Measurements from ENCODE around the gene H6PD.

The H6PD gene

DNA sequence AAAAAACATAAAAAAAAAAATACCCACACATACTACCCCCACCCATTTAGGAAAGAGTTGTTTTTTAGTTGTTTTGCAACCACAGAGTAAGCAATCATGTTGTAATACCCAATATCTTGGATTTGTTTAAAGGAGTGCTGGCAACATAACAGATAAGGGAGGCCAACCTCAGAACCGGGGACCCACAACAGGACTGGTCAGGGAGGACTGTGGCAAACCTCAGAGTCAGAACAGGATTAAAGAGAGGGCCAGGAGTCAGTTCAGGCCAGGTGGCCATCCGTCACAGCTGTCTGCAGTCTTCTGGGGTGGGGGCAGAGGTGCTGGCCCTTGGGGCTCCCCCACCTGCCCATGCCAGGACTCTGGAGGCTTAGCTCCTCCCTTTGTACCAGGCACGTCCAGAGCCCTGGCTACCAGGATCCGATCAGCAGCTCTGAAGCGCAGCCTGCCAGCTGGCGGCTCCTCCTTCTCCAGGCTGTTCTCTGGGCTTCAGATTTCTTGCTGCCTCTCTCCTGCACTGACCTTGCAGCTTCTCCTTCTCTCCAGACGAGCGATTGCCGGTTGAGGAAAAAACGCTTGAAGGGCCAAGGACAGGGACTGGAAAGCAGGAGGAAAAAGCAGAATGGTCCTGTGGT, 7.9 kb downstream of the H6PD start:
- no peak for DNase-seq

- no peak for DNase-seq
Measured at GRCh38 chr1:9243066-9243739, 8.6 kb downstream of the H6PD start.

- no peak for DNase-seq
Measured at GRCh38 chr1:9244501-9245229, 10.1 kb downstream of the H6PD start.

DNA sequence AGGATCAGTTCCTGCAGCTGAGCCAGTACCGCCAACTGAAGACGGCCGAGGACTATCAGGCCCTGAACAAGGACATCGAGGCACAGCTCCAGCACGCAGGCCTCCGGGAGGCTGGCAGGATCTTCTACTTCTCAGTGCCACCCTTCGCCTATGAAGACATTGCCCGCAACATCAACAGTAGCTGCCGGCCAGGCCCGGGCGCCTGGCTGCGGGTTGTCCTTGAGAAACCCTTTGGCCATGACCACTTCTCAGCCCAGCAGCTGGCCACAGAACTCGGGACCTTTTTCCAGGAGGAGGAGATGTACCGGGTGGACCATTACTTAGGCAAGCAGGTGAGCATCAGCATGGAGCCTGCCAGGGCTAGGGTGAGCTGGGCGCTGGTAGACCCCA, 10.7 kb downstream of the H6PD start:
- no peak for DNase-seq

DNA sequence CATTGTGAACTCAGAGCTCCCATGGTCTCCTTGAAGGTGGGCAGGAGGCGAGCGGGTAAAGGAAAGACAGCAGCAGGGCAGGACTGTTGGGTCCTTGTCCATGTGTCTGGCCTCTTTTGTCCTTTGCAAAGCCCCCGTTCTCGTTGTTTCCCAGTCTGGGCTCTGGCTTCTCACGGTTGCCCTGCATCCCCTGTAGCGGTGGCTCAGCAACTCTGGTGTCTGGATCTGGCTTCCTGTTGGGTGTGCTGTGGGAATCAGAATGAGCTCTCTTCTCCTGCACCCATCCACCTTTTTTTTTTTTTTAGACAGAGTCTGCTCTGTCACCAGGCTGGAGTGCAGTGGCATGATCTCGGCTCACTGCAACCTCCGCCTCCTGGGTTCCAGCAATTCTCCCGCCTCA, 11.1 kb downstream of the H6PD start:
- no peak for DNase-seq

DNA sequence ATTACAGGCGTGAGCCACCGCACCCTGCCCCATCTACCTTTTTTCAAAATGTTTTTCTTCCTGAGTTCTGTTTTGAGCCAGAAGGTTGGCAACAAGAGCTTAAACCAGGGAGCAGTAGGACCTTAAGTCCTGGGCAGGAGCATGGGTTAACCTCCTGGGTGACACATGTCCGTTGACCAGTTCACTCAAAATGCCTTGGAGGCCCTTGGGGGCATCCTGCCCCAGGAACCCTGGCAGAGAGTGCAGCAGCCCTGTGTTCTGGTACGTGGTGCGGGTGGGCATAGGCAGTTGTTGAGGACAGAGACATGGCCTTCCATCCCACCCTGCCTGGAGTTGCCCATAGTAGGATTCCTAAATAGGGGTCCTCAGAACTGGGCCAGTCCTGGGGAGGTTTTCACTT, 11.6 kb downstream of the H6PD start:
- DNase-seq, result no peak

DNA sequence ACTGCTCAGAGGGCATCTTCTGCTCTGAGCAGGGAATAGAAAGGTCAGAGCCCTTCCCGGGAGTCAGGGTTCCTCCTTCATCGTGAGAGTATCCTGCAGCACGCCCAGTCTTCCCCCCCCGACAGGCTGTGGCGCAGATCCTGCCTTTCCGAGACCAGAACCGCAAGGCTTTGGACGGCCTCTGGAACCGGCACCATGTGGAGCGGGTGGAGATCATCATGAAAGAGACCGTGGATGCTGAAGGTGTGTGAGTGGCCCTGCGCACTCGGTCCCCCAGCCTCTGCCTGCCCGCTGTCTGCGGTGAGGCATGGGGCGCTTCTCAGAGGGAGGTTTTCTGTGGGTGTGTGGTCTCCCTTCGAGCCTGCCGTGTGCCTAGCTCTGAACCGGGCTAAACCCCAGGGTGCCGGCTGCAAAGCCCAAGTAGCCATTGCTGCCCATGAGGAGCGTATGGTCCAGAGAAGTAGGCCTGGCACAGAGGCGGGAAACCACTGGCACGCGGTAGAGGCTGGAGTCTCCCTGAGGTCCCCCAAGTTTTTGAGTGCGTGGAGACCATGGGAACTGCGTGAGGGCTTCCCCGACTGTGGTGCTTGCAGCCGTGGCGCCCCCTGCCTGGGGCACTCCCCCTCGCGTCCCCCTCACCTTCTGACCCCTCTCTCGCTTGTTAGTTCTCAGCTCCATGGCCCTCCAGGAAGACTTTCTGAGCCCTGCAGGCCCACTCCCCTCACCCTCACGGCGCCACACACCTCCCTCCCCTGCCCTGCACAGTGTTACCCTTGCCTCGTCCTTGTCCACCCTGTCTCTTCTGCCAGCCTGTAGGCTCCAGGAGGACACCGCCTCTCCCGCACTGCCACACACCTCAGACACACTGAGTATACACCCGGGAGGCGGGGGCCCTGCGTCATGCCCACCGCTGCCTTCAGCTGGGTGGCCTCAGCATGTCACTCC, 12.5 kb downstream of the H6PD start:
- DNase-seq, result no peak

DNA sequence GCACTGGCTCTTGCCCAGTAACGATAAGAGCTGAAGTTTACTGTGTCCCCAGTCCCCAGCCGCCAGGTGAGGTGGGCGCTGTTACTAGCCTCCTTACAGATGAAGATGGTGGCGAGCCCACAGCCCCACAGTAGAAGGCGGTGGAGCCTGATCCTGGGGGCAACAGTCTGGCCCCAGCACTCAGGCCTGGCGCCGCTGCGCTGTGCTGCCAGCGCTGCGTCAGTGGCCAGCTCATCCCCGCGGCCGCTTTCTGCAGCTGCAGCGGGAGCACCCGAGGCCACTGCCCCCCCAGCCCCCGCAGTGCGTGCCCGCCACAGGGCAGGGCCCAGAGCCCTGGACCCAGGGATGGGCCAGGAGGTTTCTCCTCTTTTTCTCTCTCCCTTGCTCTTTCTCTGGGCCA, 13.3 kb downstream of the H6PD start:
- no peak for DNase-seq

GRCh38 chr1:9248341-9249262, 14.0 kb downstream of the H6PD start:
- DNase-seq, result no peak

GRCh38 chr1:9249263-9249533, 14.6 kb downstream of the H6PD start:
- DNase-seq, result no peak

- peak; percentile 53 for DNase-seq
Measured at GRCh38 chr1:9249534-9250410, 15.2 kb downstream of the H6PD start.

DNA sequence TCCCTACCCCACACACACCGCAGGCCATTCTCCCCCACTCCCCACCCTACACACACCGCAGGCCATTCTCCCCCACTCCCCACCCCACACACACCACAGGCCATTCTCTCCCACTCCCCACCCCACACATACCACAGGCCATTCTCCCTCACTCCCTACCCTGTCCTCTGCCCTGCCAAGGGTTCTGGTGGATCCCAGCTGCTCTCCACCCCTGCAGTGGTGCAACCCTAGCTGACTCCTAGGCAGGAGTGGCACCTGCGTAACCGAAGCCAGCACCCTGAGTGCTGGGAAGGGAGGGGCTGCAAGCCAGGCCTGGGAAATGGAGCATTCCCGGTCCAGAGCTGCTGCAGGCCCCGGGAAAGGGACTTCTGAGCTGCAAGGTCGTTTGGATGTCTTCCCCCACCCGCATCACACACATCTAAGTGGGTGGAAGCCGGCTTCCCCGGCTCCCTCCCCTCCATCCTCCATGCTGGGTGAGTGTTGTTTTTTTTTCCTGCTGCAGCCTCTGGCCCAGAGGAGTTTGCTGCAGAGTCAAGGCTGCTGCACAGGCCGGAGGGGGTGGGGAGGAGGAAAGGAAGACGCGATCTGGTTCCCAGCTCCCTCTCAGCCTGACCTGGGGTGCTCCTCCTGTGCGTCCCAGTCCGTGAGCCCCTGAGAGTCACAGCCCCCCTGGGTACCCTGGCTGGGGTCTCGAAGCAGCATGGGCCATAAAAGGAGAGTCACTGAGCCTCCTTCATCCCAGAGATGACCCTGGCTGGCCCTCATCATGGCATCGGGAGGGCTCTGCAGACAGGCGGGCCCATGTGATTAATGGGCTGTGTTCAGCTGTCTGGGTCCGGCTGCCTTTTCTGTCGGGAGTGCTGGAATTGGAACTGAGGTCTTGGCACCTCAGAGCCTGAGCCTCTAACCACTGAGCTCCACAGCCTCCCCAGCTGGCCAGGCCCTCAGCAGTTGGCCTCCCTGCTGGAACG, 16.1 kb downstream of the H6PD start:
- no peak for DNase-seq

GRCh38 chr1:9251501-9251900, 16.9 kb downstream of the H6PD start:
- no peak for DNase-seq

DNA sequence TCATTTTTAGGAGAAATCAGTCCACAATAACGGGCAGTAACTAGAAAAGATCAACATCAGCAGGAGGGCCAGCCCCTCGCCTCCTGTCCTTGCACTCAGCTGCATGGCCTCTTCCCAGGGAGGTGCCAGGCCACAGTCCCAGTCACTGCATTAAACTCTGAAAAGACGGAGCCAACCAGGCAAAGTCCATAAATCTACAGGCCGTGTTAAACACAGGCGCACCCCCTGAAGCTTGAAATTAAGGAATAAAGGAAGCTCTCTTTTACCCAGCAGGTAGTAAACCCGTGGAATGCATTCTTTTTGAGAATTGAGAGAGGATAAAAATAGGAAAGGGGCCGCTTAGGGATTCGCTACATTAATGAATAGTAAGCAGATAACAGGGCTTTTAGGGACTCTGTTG, 18.4 kb downstream of the H6PD start:
- no peak for DNase-seq

DNA sequence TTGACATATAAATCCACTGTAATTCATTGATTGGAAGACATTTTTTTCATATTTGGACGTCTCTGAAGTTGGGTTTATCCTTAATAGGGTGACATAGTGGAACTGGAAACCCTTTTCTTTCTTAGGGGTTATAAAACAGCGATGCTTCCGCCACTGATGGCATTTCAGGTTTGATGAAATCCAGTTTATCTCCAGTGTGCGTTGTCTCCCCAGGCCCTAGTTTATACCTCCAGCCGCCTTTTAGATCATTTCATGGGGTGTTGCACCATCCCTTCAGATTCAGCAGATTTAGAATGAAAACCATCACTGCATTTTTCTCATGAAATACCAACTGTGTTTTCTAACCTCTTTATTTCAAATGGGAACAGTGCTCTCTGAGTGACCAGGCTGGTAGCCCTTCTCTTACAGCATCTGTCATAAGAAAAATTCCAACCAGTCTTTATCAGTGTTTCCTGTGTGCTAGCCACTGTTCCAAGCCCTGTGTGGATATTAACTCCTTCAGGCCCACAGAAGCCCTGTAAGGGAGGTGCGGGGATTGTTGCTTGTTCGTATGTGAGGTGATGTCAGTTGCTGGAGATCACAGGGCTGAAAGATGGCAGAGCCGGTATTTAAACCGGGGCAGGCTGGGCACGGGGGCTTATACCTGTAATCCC, 19.0 kb downstream of the H6PD start:
- DNase-seq, result no peak

DNA sequence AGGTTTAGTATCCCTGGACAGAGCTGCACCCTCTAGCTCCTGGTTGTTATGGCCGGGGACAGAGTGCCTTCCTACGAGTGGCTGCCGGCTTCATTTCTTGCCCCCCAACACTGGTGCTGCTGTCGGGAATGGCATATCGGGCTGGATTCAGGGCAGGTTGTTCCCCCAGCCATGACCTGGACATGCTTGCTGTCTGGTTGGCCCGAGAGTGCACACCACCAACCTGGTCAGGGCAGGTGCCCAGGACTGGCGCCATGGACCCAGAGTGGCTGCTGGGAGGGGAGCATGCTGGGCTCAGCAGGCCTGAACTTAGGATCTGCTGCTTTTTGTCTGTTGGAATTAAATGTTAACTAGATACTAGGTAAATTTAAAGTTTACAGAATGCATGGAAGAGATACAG, 21.8 kb downstream of the H6PD start:
- DNase-seq, result no peak

- DNase-seq, result no peak
Measured at GRCh38 chr1:9257851-9258250, 23.3 kb downstream of the H6PD start.

- no peak for DNase-seq
Measured at GRCh38 chr1:9258629-9259028, 24.1 kb downstream of the H6PD start.

GRCh38 chr1:9260059-9260766, 25.6 kb downstream of the H6PD start:
- DNase-seq, result no peak

All from activated CD4-positive, alpha-beta T cell treated with anti-CD3 and anti-CD28 coated beads, Interleukin-2, Interleukin-6, amounts not matched to agents 100 ng/mL and 50 ng/mL, durations not matched to agents 16 hours and 8 hours (primary cell).